Chondrocyte (in vitro differentiated cells): ENCODE measurements around the gene NDUFV3. TPM values are rescaled to one million over a fixed set of nuclear protein-coding genes. Genes with fewer than 3 reads are reported as not detected.
A peak's percentile ranks its signal among the peaks of the same experiment; 100 is the strongest.
"Not testable (repeated sequence)": the region's sequence is repeated elsewhere in the genome, so short reads cannot be mapped to it uniquely, and the experiment has no call there.

ENCODE experiments used
- DNase-seq: peaks from one replicate; pipeline ENCODE4 v3.0.0; 2021; ENCODE audit warnings: mixed read lengths, low spot score
- H3K27ac Mint-ChIP-seq: one replicate; pipeline ENCODE4 v1.8.0; 2021; ENCODE audit warnings: mild to moderate bottlenecking, moderate library complexity, mixed read lengths; ENCODE audit not compliant: unreplicated experiment
- H3K27me3 Mint-ChIP-seq: 2 replicates; pipeline ENCODE4 v1.8.0; 2021; ENCODE audit warnings: low read depth, mixed read lengths
- H3K36me3 Mint-ChIP-seq: 2 replicates; pipeline ENCODE4 v1.8.0; 2021; ENCODE audit warnings: low read depth, mixed read lengths
- H3K4me1 Mint-ChIP-seq: 2 replicates; pipeline ENCODE4 v1.8.0; 2021; ENCODE audit warnings: low read depth, mild to moderate bottlenecking, mixed read lengths
- H3K4me3 Mint-ChIP-seq: one replicate; pipeline ENCODE4 v1.8.0; 2021; ENCODE audit warnings: mild to moderate bottlenecking, moderate library complexity, mixed read lengths; ENCODE audit not compliant: unreplicated experiment
- H3K9me3 Mint-ChIP-seq: 2 replicates; pipeline ENCODE4 v1.8.0; 2021; ENCODE audit warnings: low read depth, mixed read lengths
- total RNA-seq: library from RNA; stranded (reverse); gene quantifications from 3 replicates; pipeline ENCODE4 v1.2.1, GENCODE V29; 2021
- TF ChIP-seq, protein P1 (sequence below): fragments of 200-600 bp; sonication (generic); IDR thresholded peaks from 2 replicates; pipeline ENCODE4 v1.5.0; 2021; ENCODE audit warnings: antibody characterized with exemption, mild to moderate bottlenecking, moderate library complexity

Gene NDUFV3
- total RNA-seq, 1 donor from 2014 or later = 41.7 TPM

DNA sequence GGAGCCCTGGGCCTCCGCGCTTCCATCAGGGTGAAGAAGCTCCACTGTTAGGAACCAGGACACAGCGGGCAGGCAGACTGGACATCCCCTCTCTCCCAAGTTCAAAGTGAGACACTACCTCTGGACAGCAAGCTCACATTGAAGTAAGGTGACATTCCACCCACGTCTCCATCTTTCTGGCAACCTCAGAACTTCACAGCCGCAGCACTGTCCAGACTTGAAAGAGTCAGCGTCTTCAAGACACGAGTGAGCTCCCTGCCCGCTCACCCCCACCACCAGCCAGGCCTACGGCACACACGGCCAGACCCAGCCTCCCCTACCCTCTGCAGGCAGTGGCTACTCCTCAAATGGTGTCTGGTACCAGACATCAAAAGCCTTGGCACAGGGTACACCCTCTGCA, 24.9 kb upstream of the NDUFV3 start:
- Mint-ChIP-seq H3K9me3 (no peaks in the 10 kb centered on the region), H3K27me3 (no peaks in the 10 kb centered on the region), H3K4me3 (no peak overlapping the region), H3K27ac (no peak overlapping the region), H3K4me1 (peaks cover 4% of the 10 kb centered on the region), H3K36me3 (peaks cover 18% of the 10 kb centered on the region)
- no peak for DNase-seq
- TF ChIP-seq, protein P1, sequence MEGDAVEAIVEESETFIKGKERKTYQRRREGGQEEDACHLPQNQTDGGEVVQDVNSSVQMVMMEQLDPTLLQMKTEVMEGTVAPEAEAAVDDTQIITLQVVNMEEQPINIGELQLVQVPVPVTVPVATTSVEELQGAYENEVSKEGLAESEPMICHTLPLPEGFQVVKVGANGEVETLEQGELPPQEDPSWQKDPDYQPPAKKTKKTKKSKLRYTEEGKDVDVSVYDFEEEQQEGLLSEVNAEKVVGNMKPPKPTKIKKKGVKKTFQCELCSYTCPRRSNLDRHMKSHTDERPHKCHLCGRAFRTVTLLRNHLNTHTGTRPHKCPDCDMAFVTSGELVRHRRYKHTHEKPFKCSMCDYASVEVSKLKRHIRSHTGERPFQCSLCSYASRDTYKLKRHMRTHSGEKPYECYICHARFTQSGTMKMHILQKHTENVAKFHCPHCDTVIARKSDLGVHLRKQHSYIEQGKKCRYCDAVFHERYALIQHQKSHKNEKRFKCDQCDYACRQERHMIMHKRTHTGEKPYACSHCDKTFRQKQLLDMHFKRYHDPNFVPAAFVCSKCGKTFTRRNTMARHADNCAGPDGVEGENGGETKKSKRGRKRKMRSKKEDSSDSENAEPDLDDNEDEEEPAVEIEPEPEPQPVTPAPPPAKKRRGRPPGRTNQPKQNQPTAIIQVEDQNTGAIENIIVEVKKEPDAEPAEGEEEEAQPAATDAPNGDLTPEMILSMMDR = no peak

- Mint-ChIP-seq H3K36me3 (peaks cover 24% of the 10 kb centered on the region), H3K27me3 (no peaks in the 10 kb centered on the region), H3K4me3 (no peak overlapping the region), H3K4me1 (peaks cover 2% of the 10 kb centered on the region), H3K27ac (no peak overlapping the region), H3K9me3 (no peaks in the 10 kb centered on the region)
- DNase-seq = no peak
- TF ChIP-seq, protein P1 = no peak
These were observed 20.0 kb upstream of the NDUFV3 start for GRCh38 chr21:42873096-42873495.

- not testable (repeated sequence) for DNase-seq, H3K9me3 Mint-ChIP-seq, H3K27me3 Mint-ChIP-seq, H3K4me3 Mint-ChIP-seq, H3K27ac Mint-ChIP-seq
- peaks cover 21% of the 10 kb centered on the region for H3K4me1 Mint-ChIP-seq
- H3K36me3 Mint-ChIP-seq = peaks cover 15% of the 10 kb centered on the region
These were observed 17.3 kb upstream of the NDUFV3 start for GRCh38 chr21:42875811-42876210.

DNA sequence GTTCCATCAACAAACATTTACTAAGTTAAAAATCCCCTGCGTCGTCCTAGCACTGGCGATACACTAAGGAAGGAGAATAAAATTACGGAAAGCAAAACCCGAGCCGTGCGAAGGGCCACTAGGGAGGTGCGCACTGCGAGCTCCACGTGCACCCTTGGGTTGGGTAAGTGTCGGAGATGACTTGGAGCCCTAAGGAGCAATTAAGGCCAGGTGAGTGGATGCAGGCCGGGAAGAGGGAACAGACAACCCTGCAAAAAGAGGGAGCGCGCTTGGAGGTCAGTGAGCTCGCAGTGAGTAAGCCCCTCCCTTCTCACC, 14.5 kb upstream of the NDUFV3 start:
- Mint-ChIP-seq H3K4me1 (peaks cover 21% of the 10 kb centered on the region), H3K27me3 (no peaks in the 10 kb centered on the region), H3K9me3 (no peaks in the 10 kb centered on the region), H3K36me3 (peaks cover 6% of the 10 kb centered on the region), H3K27ac (peak overlapping the region; percentile 94), H3K4me3 (peak overlapping the region; percentile 97)
- no peak for DNase-seq
- TF ChIP-seq, protein P1 = no peak

GRCh38 chr21:42878993-42879787, 13.9 kb upstream of the NDUFV3 start, which contains the start of gene WDR4:
Gene WDR4 (minus strand): TSS chr21:42879539. CDS start chr21:42879495, 44 bp downstream.
- peaks cover 21% of the 10 kb centered on the region for H3K4me1 Mint-ChIP-seq
- no peaks in the 10 kb centered on the region for H3K27me3 Mint-ChIP-seq
- TF ChIP-seq, protein P1 = no peak
- H3K4me3 Mint-ChIP-seq = peak within 1 kb of the TSS; percentile 97
- H3K36me3 Mint-ChIP-seq = peaks cover 6% of the 10 kb centered on the region
- H3K9me3 Mint-ChIP-seq = no peaks in the 10 kb centered on the region
- DNase-seq = peak; percentile 99
- peak within 1 kb of the TSS; percentile 94 for H3K27ac Mint-ChIP-seq

- H3K36me3 Mint-ChIP-seq = peaks cover 5% of the 10 kb centered on the region
- TF ChIP-seq, protein P1 = no peak
- H3K27ac Mint-ChIP-seq = peak overlapping the region; percentile 94
- DNase-seq = no peak
- H3K4me3 Mint-ChIP-seq = peak overlapping the region; percentile 97
- H3K9me3 Mint-ChIP-seq = no peaks in the 10 kb centered on the region
- H3K4me1 Mint-ChIP-seq = peaks cover 21% of the 10 kb centered on the region
- no peaks in the 10 kb centered on the region for H3K27me3 Mint-ChIP-seq
These were observed 12.8 kb upstream of the NDUFV3 start for GRCh38 chr21:42880352-42880751.
